Panc1 (cell line): ENCODE data around the gene CYP2W1. TPM values are rescaled to one million over a fixed set of nuclear protein-coding genes. Genes with fewer than 3 reads are reported as not detected.

Source experiments
- ATAC-seq: fragments of 200-7000 bp; cut with Tn5 transposase; 2 replicates; pipeline ENCODE4 v1.9.1; 2020; ENCODE audit warnings: mild to moderate bottlenecking, moderate library complexity
- BruUV-seq: library from RNA; stranded (reverse); fragments of 400-500 nt; replicated peaks from 2 replicates; lab custom pipeline; 2021; lab: Mats Ljungman, UMichigan
- CTCF ChIA-PET: fragments of 300-600 bp; sonication (Branson Sonifier 250); formaldehyde crosslinking; loops from one replicate; lab custom pipeline; 2022; ENCODE audit warnings: antibody characterized with exemption; lab: Charles Lee
- POLR2A ChIA-PET: fragments of 300-600 bp; sonication (Branson Sonifier 250); formaldehyde crosslinking; loops from one replicate; lab custom pipeline; 2022; ENCODE audit warnings: antibody characterized with exemption; lab: Charles Lee
- DNase-seq: peaks from one replicate; pipeline ENCODE4 v3.0.0-alpha.2; 2010; ENCODE audit warnings: low read depth, low spot score
- H3K27ac ChIP-seq: 2 replicates; pipeline ENCODE4 v1.5.1; 2011; ENCODE audit warnings: mild to moderate bottlenecking, low read length, inconsistent platforms
- H3K27me3 ChIP-seq: fragments of 200-500 bp; sonication (Bioruptor generic); 2 replicates; pipeline ENCODE4 v1.6.0; 2014; ENCODE audit warnings: low read length, inconsistent platforms; ENCODE audit not compliant: control insufficient read depth, insufficient read depth
- H3K36me3 ChIP-seq: fragments of 200-500 bp; sonication (Bioruptor generic); 2 replicates; pipeline ENCODE4 v1.5.1; 2014; ENCODE audit warnings: inconsistent platforms, mild to moderate bottlenecking, low read length, moderate library complexity; ENCODE audit not compliant: control insufficient read depth, insufficient read depth
- H3K4me1 ChIP-seq: 2 replicates; pipeline ENCODE4 v1.5.1; 2011; ENCODE audit warnings: inconsistent platforms, mild to moderate bottlenecking, low read length, moderate library complexity; ENCODE audit not compliant: control insufficient read depth, insufficient read depth
- H3K4me3 ChIP-seq, 2 experiments: 2 replicates each; pipeline ENCODE4 v1.5.1; 2011 to 2012; ENCODE audit warnings: low read depth in 2 of 2, low read length in 2 of 2, mild to moderate bottlenecking in 2 of 2, inconsistent platforms in 1 of 2, moderate library complexity in 1 of 2
- H3K9me3 ChIP-seq: fragments of 200-500 bp; sonication (Bioruptor generic); 2 replicates; pipeline ENCODE4 v1.5.1; 2014; ENCODE audit warnings: low read depth, mild to moderate bottlenecking, inconsistent platforms, low read length, moderate library complexity; ENCODE audit not compliant: control insufficient read depth, insufficient read depth
- CTCF ChIP-seq: fragments of 450-650 bp; IDR thresholded peaks from 2 replicates; pipeline ENCODE4 v1.5.1; 2017; ENCODE audit warnings: mild to moderate bottlenecking
- POLR2AphosphoS5 ChIP-seq: IDR thresholded peaks from 2 replicates; pipeline ENCODE4 v1.6.1; 2012; ENCODE audit warnings: mild to moderate bottlenecking, low read depth, low read length, moderate library complexity
- REST ChIP-seq, 2 experiments: IDR thresholded peaks; 2 replicates each; pipeline ENCODE4 v1.6.1; 2011 to 2012; ENCODE audit warnings: low read depth in 2 of 2, control low read depth in 1 of 2, low read length in 1 of 2, mild to moderate bottlenecking in 1 of 2, moderate library complexity in 1 of 2; ENCODE audit not compliant: insufficient read depth in 1 of 2
- SIN3A ChIP-seq: IDR thresholded peaks from 2 replicates; pipeline ENCODE4 v1.6.1; 2012; ENCODE audit warnings: low read depth, mild to moderate bottlenecking, low read length, moderate library complexity, borderline replicate concordance; ENCODE audit not compliant: insufficient read depth
- TCF7L2 ChIP-seq: IDR thresholded peaks from 2 replicates; pipeline ENCODE4 v1.6.1; 2011; ENCODE audit warnings: mild to moderate bottlenecking, low read depth, low read length, inconsistent platforms
- in situ Hi-C: cut with HindIII; loops from 2 replicates; pipeline ENCODE4 v1.10.0; 2016; ENCODE audit warnings: low sequenced_read_pairs, low pct_unique_long_range_greater_than_20kb
- intact Hi-C: fragments of 100-400 bp; cut with micrococcal nuclease; formaldehyde crosslinking; loops from one replicate; pipeline ENCODE4 v1.10.0; 2022; ENCODE audit not compliant: unreplicated experiment
- total RNA-seq: library from RNA; stranded (reverse); gene quantifications from one replicate; pipeline ENCODE4 v1.2.1, GENCODE V29; 2021; ENCODE audit not compliant: unreplicated experiment

CYP2W1 gene
- total RNA-seq, 1 experiment from 2014 or later, result 0.74 TPM

GRCh38 chr7:964401-965231 lies 18.4 kb upstream of the CYP2W1 start:
- ChIA-PET POLR2A (no interaction called here), CTCF (no interaction called here)
- intact Hi-C loops (no loop called here), in situ Hi-C loops (loop anchor here (25.0 kb wide), 1 partner anchor 173 kb away; a partner anchor contains a TSS)
- H3K36me3 ChIP-seq, result peaks cover 3% of the 10 kb centered on the region; the same call in 1 of the 2 replicates
- peaks cover 17% of the 10 kb centered on the region for H3K4me1 ChIP-seq
- ATAC-seq (peak; percentile 61), DNase-seq (no peak)
- no peaks in the 10 kb centered on the region for H3K9me3 ChIP-seq
- no TSS peak for BruUV-seq
- no peaks in the 10 kb centered on the region for H3K27me3 ChIP-seq
- no peak overlapping the region for H3K27ac ChIP-seq
- H3K4me3 ChIP-seq, result no peak overlapping the region
- TF ChIP-seq SIN3A (no peak), TCF7L2 (peak; percentile 55; the same call in 1 of the 2 replicates), POLR2AphosphoS5 (no peak; the same call in none of the 2 replicates), CTCF (no peak), REST (IDR thresholded peaks at IDR 0.05; ENCODE audit: insufficient read depth in 1 of 2, low read depth in 2 of 2, low read length in 1 of 2) (no peak)

- Histone ChIP-seq H3K27me3 (no peaks in the 10 kb centered on the region), H3K27ac (peak overlapping the region; percentile 30; the same call in 1 of the 2 replicates), H3K4me1 (peaks cover 17% of the 10 kb centered on the region), H3K9me3 (no peaks in the 10 kb centered on the region), H3K36me3 (peaks cover 9% of the 10 kb centered on the region; the same call in 1 of the 2 replicates), H3K4me3 (no peak overlapping the region)
- TF ChIP-seq REST (IDR thresholded peaks at IDR 0.05; ENCODE audit: insufficient read depth in 1 of 2, low read depth in 2 of 2, low read length in 1 of 2) (no peak), POLR2AphosphoS5 (no peak; the same call in 1 of the 2 replicates), TCF7L2 (no peak), CTCF (no peak), SIN3A (no peak)
- intact Hi-C loops (no loop called here), in situ Hi-C loops (loop anchor here (25.0 kb wide), 1 partner anchor 171 kb away; a partner anchor contains a TSS)
- DNase-seq, result no peak
- no TSS peak for BruUV-seq
- peak; percentile 41 for ATAC-seq
- ChIA-PET POLR2A (no interaction called here), CTCF (no interaction called here)
These were observed 16.5 kb upstream of the CYP2W1 start for GRCh38 chr7:966291-967069.
